ENCODE results near the gene NTPCR.

GRCh38 chr1:232966663-232967062, 16.3 kb downstream of the NTPCR start:
- TF ChIP-seq CTCF (IDR thresholded peaks at IDR 0.05) (no peak), POLR2AphosphoS5 (IDR thresholded peaks at IDR 0.05; ENCODE audit: insufficient read depth in 1 of 2, low read depth in 1 of 2) (no peak), POLR2A (IDR thresholded peaks at IDR 0.05) (no peak)

Measured in vagina (tissue), 2 donors.